GM03348 (cell line): ENCODE measurements around the gene ARAP3.
"Not testable (repeated sequence)": the region's sequence is repeated elsewhere in the genome, so short reads cannot be mapped to it uniquely, and the experiment has no call there.

ENCODE experiments used
- DNase-seq: peaks from one replicate; pipeline ENCODE4 v3.0.0; 2012; ENCODE audit warnings: low spot score

Gene ARAP3

DNA sequence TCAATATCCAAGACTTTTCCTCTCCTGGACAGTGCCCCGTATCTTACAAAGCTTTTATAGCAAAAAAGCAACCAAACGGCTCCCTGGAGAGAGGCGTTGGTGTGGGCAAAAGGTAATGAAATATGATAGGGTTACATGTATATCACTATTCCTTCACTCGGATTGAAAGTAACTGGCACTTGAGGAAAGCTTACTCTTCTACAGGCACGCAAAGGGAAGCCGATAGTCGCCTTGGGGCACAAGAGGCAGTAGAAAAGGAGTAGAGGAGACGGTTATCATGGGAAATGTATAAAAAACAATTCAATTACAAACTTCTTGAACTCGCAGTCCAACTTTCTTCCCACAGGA is 64.4 kb downstream of the ARAP3 start:
- DNase-seq = no peak

GRCh38 chr5:141617128-141617527 is 64.9 kb downstream of the ARAP3 start:
- no peak for DNase-seq

- DNase-seq = no peak
Measured at GRCh38 chr5:141615991-141616720, 65.9 kb downstream of the ARAP3 start.

DNA sequence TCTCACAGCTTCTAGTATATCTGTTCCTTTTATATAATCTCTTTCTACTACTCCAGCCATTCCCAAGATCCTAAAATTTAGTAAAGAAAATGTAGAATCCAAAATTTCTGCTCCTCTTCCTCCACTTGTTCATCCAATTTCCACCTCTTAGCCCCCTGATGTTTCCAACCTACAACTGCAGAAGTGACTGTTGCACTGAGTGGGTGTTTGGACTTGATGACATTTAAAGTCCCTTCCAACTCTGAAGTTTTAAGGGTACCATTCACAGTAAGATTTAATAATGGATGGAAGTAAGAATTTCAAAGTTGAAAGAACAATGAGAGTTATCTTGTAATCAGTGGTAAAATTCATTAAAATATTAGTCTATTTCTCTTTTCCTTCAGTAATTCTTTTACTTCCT is 68.7 kb downstream of the ARAP3 start:
- no peak for DNase-seq

GRCh38 chr5:141611289-141611688 is 70.7 kb downstream of the ARAP3 start:
- no peak for DNase-seq

- DNase-seq = not testable (repeated sequence)
Measured at GRCh38 chr5:141609921-141610320, 72.1 kb downstream of the ARAP3 start.

GRCh38 chr5:141609044-141609443 is 73.0 kb downstream of the ARAP3 start:
- no peak for DNase-seq

- DNase-seq = no peak
Measured at GRCh38 chr5:141608557-141608956, 73.5 kb downstream of the ARAP3 start.

DNA sequence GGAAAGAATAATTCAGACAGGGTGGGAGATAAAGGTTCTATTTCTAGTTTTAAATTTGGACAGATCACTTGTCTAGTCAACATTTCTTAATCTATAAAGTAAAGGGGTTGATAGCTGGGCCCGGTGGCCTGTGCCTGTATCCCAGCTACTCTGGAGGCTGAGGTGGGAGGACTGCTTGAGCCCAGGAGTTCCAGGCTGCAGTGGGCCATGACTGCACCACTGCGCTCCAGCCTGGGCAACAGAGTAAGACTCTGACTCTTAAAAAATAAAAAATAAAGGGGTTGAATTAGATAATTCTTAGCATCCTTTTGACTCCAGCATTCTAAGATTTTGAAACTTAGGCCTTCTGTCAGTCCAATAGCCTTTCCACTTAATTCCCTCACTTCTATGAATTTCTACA is 74.0 kb downstream of the ARAP3 start:
- no peak for DNase-seq

- DNase-seq = peak; percentile 31
Measured at GRCh38 chr5:141605523-141606277, 76.3 kb downstream of the ARAP3 start.

DNA sequence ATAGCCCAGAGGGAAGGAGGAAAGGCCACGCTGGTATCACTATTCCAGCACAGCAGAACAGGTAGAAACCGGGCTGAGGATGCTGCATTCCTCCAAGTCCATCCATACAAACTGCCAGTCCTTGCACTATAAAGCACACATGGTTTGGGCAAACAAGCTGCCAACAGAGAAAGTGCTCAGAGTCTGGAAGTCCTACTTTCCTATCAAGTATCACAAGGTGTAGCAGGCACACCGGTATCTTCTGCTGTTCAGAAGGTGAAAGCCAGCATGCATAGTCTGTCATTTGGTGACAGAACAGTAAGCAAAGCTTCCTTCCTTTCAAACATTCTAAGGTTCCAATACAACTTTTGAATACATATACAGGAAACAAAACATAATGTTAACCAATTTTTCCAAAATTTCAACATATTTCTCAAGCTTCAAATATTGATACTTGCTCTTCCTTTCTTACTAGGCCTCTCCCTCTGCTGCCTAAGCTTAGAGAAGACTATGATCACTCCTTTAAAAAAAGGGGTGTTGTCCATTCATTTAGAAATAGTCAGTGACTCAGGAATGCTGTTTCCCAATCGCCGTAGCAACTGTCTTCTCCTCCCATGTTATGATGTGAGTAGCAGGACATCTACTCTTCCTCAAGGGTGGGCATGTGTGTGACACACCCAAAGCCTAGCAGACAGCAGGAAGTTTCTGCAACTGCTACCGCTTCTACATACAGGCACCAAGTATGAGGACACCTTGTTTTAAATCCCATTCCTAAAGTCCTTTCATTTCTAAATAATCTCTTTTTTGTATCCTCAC is 77.9 kb downstream of the ARAP3 start:
- DNase-seq = peak; percentile 89
